NCI-H82 (cell line): ENCODE results near the gene NTM.
A peak's percentile ranks its signal among the peaks of the same experiment; 100 is the strongest.
"Not testable (repeated sequence)": the region's sequence is repeated elsewhere in the genome, so short reads cannot be mapped to it uniquely, and the experiment has no call there.

ENCODE experiments used
- DNase-seq: peaks from one replicate; lab custom pipeline; 2025; lab: John Stamatoyannopoulos, UW

NTM gene

DNA sequence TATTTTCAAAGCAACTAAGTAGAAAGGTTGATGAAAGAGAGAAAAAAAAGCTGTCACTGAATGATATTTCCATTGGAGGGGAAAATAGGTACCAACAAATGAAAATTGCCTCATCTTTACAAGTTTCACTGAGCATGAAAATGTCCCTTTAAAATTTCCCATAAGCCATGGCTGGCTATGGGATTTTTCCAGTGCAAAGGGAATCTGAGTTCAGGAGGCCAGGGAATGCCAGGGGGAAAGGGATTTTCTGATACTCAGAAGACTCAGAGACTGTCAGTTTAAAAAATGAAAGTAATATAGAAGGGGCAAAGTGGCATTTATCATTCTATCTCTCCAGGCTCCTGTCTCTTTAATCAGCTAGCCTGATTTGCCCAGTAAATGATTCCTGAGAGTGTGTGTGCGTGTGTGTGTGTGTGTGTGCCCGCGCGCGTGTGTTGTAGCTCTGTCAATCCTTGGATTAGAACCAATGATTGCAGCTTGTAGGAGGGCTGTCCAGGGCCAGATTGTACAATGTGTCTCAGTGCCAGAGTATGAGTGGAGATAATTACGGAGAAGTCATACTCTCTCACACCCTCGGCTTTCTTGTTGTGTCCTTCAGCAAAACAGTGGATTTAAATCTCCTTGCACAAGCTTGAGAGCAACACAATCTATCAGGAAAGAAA, at the start of gene NTM:
NTM (plus strand) TSS at position 526 of the 662 bp plus-strand sequence.
- DNase-seq = peak; percentile 91

GRCh38 chr11:131324921-131325570, 45.4 kb upstream of the NTM start:
- DNase-seq = peak; percentile 76

DNA sequence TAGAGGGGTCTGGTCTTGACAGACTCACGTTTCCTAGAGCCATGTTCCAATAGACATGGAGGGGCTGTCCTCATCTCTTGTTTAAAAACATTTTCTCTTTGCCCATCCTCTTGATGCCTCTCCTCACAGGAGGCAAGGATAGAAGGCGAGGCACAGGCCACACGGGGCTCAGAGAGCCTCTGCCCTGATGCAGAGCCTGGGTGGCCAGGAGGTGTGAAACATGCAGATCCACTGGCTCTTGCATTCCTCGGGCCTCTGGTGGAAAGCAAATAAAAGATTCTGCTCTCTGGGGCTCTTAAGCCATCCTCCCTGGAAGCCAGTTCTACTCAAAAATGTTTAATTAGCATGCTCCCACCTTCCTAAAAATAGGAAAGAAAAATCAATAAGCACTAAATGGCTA, 43.6 kb upstream of the NTM start:
- DNase-seq = no peak

DNA sequence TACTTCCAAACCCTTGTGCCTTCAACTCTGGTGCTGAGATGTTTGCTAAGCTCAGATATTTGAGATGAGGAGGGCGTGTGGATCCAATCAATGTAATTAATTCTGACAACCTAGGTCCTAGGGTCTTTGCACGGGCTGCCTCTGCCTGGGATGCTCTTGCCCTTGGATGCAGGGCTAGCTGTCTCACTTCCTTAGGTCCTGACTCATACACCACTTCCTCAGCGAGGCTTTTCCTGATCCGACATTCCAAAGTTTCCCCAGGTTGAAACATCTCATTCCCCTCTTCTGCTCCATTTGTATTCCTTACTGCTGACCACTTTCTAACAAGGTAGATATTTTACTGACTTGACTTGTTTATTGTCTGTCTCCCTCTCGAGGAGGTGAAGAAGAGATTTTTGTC, 43.0 kb upstream of the NTM start:
- no peak for DNase-seq

DNA sequence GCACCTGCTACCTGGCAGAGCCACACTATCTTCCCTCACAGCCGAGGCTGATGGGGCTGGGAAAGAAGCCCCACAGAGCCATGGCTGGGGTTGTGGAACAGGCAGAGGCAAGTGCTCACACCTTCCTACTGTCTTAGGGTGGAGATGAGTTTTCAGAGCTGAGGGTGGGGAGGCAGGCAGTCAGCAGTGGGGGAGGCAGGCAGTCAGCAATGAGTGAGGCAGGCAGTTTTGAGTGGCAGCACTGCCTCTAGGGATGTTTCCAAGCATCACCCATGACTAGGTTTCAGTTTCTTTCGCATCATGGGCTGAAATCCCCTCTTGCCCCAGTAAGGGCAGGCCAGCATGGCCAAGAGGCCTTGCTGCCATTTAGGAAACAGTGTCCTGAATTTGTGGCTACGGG, 41.6 kb upstream of the NTM start:
- no peak for DNase-seq

- DNase-seq = peak; percentile 75
Measured at GRCh38 chr11:131331010-131331409, 39.4 kb upstream of the NTM start.

DNA sequence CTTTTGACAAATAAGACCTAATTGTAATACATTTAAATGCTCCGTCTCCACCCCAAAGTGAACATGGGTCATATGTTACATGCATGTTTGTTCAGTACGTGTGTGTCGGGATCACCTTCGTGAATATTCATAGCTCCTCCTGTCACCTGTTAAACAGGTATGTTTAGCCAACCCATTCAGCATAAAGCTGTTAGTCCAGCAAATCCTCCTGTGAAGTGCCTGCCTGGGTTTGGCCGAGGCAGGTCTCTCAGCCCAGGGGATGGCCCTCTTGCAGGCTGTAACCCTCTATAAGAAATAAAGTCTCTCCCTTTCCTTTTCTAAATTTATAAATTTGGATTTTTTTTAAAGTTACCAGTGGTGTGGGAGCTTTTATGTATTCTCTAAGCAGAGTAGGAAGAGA, 38.9 kb upstream of the NTM start:
- peak; percentile 54 for DNase-seq

DNA sequence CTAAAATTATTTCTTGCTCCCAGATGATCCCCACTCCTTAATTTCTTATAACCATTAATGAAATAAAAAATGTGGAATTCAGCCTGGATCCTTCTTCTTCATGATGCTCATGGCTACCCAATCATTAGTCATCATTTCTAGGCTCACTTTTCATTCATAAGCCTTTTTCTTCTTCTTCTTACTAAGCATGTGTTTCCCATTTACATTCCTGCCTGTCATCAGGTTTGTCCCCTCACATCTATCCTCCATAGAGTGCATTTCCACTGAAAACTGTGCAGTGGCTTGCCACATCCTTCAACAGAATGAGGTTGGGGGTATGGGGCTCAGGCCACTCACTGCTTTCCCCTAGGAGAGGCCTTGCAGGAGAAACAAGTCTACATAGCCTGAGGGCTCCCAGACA, 35.8 kb upstream of the NTM start:
- DNase-seq = no peak

- not testable (repeated sequence) for DNase-seq
Measured at GRCh38 chr11:131341900-131342299, 28.5 kb upstream of the NTM start.

DNA sequence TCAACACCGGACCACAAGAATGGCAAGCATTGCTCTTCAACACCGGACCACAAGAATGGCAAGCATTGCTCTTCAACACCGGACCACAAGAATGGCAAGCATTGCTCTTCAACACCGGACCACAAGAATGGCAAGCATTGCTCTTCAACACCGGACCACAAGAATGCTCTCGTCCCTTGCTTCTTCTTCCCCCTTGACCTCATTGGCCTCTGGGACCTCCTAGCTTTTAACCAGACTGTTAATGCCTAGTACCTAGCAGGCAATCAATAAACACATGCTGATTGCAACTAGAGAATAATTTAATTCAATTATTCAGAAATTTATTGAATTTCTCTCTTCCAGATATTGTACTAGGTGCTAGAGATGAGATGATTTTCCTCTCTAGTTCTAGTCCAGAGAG, 28.0 kb upstream of the NTM start:
- not testable (repeated sequence) for DNase-seq

DNA sequence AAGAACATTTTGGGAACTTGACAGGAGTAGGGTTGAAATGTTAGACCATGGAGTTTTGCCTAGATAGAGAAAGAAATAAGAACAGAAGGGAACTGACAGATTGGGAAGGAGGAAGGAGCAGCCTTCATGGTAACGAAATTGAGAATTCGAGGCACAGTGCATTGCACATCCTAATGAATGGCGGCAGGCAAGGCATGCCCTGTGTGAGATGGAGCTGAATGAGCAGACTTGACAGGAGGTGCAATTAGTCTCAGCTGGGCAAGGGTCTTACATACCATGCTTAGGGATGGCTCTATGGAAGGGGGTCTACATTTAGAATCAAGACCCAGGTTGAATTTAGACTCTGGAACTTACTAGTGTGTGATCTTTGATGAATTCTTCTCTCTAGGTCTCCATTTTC, 25.0 kb upstream of the NTM start:
- no peak for DNase-seq

GRCh38 chr11:131349368-131350086, 20.9 kb upstream of the NTM start:
- no peak for DNase-seq

DNA sequence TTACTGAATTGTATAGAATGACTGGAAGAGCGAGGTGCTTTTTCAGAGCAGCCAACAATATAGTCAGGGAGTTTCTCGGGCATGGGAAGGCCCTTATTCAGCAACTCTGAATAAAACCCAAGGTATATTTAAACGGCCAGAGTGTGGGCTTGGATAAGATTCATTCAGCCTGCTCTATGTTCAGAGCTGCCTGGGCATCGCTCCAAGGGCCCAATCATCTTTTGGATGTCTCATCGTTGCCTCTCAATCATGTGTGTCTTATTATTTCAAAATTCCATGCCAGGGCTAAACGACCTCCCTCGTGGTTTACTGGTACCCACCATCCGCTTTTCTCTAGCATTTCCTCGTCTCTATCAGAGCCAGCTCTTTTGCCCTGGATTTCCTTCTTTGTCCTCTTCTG, 19.5 kb upstream of the NTM start:
- no peak for DNase-seq

GRCh38 chr11:131351848-131352247, 18.6 kb upstream of the NTM start:
- no peak for DNase-seq

DNA sequence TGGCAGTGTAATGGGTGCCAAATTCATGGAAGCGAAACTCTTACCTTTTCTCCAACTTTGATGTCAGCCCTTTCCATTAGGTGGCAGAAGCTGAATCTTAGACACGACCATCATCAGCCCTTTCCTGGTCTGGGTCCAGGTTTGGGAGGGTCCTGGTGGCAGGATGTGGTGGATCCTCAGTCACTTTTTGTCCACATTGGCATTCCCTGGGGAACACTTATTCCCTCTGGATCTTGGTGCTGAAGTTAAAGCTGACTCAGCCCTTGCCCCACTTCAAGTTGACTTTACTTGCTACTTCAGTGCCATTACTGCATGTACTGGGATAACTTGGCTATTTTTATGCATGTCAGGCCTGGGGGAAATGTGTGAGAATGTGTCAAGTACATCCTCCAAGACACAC, 16.6 kb upstream of the NTM start:
- DNase-seq = no peak

GRCh38 chr11:131354251-131354701, 16.1 kb upstream of the NTM start:
- no peak for DNase-seq

DNA sequence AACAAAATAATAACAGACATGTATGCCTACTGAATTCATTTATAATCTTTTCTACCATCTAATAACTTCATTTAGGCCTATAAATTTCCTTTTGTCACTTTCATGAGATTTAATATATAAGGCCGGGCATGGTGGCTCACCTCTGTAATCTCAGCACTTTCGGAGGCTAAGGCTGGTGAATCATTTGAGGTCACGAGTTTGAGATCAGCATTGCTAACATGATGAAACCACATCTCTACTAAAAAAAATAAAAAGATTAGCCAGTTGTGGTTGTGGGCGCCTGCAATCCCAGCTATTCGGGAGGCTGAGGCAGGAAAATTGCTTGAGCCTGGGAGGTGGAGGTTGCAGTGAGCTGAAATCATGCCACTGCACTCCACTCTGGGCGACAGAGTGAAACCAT, 14.2 kb upstream of the NTM start:
- DNase-seq = no peak

- peak; percentile 90 for DNase-seq
Measured at GRCh38 chr11:131365329-131365930, 5.0 kb upstream of the NTM start.

DNA sequence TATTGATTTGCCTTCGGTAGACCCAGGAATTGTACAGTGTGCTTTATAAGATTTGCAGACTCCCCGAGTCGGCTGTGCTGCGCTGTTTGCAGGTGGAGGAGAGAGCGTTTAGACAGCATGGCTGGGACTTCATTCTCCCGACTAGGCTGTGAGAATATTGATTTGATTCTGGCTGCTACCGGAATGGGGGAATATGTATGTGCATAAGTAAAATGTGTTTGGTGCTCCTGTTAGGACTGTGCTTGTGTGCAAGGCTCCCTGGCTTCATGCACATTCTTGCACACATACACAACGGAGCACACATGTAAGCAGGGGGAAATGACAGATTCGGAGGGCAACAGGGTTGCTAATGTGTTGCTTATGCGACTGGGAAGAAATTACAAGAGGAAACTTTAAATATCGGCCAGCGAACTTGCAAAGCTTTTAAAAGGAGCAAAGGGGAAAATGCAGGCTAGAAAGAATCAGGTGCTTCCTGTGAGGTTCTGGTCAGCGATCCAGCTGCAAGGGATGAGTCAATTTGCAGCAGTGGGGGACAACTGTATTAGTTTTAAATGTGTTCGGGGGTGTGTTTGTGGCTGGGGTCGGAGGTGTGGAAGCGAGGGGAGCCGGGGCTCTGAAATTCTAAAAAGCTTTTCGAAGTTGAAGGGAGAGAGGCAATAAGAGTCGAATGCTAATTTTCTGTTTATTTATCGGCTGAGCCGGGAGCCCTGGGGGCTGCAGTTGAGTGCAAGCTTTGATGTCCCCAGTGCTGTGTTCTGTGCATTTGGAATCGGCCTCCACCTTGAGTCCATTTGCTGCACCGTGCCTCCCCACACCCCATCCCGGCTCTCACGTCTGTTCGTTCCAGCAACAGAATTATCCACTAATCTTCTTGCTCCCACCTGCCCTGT, 731 bp downstream of the NTM start:
- DNase-seq = peak; percentile 59

- peak; percentile 59 for DNase-seq
Measured at GRCh38 chr11:131371791-131372104, 1.3 kb downstream of the NTM start.

DNA sequence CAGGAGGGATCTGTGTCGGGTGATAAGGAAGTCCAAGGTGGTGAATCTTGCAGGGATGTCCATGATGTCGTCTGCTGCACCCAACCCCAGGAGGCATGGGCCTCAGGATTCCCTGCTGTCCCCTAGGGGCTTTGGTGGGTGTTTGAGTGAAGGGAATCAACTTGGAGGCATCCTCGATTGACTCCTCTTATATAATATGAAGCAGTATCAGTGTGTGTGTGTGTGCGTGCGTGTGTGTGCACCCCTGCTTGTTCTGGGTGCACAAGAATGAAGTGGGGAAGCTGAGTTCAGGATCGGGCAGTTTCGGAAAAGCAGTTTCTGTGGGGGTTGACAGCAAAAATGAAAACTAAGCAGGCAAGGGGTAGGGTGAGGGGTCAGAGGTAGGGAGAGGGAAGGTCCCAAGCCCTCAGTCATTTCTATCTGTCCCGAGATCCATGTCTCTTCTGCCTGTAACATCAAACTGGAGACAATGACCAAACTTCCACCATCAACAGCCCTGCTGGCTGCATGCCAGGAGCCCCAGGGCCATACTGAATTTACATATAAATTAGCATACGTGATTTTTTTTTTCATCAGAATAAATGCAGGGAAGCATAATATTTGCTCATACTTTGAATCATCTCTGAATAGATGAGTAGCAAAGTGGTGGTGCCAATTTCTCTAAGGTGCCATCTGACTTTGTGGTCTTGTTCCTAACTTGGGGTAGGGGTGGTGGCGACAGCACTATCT, 2.0 kb downstream of the NTM start:
- peak; percentile 55 for DNase-seq
